GM18868 (cell line): ENCODE measurements around the gene APOA1.

Experiments used
- ATAC-seq: cut with Tn5 transposase; IDR thresholded peaks from one replicate; pipeline ENCODE4 v1.9.1; 2021; ENCODE audit warnings: mild to moderate bottlenecking, moderate library complexity; ENCODE audit not compliant: unreplicated experiment

Gene APOA1

DNA sequence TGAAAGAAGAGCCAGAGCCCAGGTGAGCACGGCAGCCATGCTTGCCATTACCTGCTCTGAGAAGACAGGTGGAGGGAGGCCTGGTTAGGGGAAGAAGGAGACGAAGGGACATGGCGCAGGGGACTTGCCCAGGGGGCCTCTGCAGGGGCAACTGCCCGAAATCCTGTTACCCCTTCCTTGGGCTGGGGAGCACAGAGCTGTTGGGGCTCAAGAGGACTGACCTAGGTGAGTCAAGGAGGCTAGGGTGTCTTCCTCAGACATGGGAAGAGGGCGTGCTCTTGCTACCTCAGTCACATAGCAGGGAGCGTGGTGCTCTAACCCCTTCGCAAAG lies 45.6 kb downstream of the APOA1 start, which contains the start of gene APOA5:
TSS of gene APOA5 (minus strand) at position 67 of the 331 bp plus-strand sequence. CDS start at position 48, 19 bp downstream.
- ATAC-seq: no peak

DNA sequence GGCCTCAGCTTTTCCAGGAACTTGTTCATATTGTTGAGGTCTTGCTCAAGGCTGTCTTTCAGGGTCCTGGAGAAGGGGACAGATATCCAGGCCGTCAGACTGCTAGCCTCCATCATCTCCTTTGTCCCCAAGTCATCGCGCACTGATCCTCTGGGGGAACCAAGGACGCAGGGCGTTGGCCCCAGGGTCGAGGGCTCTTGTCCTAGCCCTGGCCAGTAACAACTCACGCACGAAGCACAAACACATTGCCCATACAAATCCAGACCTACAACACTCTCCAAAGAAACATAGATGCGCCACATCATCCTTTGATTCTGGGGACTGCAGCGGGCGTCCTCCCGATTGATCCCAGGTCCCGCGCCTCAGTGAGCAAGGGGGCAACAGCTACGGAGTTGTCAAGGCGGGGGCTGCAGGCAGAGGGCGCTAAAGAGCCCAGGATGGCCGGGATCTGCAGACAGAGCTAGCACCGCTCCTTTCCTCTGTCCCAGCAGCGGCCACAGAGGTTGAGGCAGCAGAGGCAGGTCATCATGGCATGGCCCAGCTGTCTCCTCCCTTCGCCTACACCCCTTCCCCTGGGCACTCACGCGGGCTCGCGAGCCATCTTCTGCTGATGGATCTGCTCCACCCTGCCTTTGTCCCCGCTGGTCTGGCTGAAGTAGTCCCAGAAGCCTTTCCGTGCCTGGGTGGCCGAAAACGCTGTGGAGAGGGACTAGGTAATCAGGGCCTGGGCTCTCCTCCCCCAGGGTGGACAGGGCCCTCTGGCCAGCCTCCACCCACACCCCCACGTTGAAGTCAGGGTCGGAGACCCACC lies 46.2 kb downstream of the APOA1 start:
- ATAC-seq: peak; percentile 33

DNA sequence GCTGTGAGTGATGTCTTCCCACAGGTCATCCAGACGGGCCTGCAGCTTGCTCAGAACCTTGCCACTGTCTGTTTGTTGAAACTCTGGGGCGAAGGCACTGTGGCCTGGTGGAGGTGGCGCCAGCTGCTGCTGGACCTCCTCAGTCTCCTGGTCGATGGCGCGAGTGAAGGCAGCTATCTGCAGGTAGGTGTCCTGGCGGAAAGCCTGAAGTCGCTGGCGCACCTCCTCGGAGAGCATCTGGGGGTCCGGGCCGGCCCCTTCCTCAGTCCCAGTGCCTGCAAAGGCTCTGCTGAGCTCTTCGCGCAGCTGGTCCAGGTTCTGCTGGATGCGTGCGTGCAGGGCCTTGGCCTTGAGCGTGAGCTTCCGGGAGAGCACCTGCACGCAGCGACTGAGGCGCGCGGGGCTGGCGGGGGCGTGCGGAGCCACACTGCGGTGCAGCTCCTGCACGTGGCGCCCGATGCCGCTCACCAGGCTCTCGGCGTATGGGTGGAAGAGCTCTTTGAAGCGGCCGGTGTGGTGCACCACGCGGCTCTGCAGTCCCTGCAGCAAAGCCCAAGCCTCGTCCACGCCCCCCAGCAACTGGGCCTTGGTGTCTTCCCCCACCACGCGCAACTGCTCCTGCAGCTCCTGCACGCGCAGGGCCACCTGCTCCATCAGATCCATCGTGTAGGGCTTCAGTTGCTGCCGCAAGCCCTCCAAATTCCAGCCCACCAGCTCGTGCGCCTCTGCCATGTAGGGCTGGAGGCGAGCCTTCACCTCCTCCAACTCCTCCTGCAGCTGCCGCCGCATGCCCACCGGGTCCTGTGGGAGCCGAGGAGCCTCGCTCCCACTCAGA lies 47.0 kb downstream of the APOA1 start:
- ATAC-seq: no peak

DNA sequence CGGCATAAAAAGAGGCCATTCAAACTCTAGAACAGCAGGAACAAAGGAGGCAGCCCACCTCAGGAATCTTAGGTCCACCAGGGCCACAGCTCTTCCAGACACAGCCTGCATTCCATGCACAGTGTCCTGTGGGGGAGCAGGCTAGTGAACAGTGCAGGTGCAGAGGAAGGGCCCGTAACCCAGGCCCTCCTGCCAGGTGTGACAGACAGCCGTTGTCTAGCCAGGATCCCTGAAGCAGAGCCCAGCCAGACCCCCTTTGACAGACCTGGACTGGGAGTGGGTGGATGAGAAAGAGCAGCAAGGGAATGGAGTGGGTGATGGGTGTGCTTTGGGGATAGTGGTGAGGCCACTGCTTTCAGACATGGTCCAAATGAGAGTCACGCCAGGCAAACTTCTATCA lies 48.4 kb downstream of the APOA1 start:
- no peak for ATAC-seq

DNA sequence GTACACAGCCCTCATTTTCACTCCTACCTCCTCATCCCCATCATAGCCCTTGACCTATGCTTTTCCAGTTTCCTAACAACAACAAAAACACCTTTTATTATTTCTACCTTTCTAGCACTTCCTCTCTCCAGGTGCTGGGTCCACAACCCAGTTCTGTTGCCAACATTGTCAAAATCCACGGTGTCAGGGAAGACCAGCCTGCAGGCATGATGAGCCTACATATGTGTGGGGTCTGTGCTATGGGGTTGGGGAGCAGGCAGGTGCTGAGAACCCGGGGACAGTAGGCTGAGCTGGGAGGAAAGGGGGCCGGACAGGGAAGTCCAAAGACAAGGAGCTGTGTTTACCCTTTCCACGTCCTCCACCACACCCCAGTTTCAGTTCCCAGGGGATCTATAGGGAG lies 48.9 kb downstream of the APOA1 start:
- no peak for ATAC-seq

DNA sequence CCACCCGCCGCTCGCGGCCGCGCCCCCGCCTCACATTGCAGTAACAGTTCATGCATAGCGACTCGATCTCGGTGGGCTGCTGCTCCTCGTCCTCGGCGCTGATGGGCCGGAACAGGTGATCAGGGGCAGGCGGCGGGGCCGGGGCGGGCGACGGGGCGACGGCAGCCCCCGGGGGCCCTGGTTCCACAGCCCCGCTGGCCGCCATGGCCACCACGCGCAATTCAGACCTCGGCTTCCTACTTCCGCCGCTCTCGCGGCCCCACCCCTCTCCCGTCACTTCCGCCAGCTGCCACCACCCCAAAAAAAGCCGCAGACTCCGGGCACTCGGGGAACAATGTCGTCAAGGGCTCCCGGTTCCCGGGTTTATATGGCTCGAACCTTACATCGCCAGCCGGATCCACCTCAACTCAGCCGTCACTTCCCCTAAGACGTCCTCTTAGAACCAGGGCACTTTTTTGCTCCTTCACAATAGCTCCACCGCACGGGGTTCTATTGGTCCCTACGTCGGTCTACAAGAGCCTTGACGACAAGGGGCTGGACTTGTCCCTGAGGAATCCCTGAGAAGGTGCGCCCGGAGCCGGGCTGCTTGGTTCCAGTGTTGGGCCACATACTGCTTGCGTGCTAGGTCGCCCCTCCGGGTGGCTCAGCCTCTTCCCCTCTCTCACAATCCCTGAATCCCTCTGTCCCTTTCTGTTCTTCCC lies 49.5 kb downstream of the APOA1 start, which contains the start of gene ZPR1:
TSS of gene ZPR1 (minus strand) at position 238 of the 701 bp plus-strand sequence. CDS start at position 205, 33 bp downstream.
- ATAC-seq: peak; percentile 88

DNA sequence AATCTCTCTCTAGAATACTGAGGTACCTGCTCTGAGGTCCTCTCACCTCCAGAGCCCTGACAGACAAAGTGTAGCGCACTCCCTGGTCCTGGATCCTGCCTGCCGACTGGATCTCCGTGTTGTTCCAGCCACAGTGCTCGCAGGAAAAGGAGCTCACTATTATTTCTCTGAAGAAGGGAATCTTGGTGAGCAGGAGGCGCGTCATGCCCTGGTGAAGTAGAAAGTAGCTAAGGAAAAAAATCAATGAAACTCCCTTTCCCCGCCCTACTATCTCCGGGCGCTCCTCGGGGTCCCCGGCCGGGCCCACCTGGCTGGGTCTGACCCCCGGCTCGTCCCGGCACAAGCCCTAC lies 50.0 kb downstream of the APOA1 start:
- no peak for ATAC-seq

DNA sequence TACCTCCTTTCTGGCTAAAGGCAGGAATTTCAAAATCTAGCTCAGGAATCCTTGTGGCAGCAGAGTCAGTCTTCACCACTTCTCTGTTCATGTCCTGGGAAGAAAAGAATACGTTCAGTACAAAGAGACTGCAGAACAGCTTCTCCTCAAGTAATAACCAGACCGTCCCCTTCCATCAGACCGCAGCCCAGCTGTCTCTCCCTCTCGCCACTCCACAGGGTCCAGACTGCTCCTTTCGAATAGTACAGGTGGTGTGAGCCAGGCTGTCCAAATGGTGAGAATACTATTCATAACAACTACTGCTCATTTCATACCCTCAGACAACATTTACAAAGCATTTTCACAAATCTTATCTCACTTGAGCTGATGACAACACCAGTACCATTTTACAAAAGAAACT lies 50.5 kb downstream of the APOA1 start:
- ATAC-seq: no peak

DNA sequence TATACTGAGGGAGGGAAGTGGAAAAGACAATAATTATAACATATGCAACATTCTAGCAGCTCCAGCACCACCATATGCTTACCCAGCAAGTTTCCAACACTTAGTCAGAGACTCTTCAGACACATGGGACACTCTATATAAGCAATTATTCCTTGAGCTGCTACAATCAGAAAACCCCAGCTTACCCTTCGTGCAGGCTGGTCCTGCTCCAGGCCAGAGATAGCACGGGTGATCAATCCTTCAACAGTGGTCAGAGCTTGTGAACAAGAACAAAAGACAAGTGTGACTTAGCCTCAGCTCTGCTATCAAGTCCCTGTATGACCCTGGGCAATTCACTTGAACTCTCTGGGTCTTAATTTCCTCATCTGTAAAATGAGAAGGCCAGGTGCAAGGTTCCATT lies 51.1 kb downstream of the APOA1 start:
- ATAC-seq: no peak
